ENCODE measurements around the gene CDC73. TPM values are rescaled to one million over a fixed set of nuclear protein-coding genes. Genes with fewer than 3 reads are reported as not detected.
"Not testable (repeated sequence)": the region's sequence is repeated elsewhere in the genome, so short reads cannot be mapped to it uniquely, and the experiment has no call there.

The CDC73 gene
- total RNA-seq, 1 experiment from 2014 or later, result 63.2 TPM

DNA sequence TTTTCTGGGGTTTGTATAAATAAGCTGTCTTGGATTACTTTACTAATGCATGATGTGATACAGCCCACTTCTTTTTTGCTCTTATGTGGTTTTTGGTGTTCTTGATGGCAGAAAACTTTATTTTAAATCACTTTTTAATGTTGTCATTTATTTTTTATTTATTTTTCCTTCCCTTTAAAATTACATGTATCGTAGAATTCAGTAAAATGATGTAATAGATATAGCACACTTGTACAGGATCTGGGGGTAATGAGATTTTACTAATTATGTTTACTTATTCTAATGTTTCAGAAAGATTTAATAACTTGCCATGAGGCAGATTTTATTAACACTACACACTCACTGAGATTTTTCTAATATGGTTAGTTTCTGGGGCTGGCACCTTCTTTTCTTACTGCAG, 65.3 kb downstream of the CDC73 start:
- no peak for DNase-seq (ENCODE audit: low read depth, low spot score)
- no peaks in the 10 kb centered on the region for H3K36me3 ChIP-seq (ENCODE audit: control insufficient read depth in 1 of 2, insufficient read depth in 2 of 2, low read length in 2 of 2)
- no peak for ATAC-seq
- no peak overlapping the region for H3K9ac ChIP-seq (ENCODE audit: low read length)
- ChIA-PET CTCF (interaction anchor here (0.6 kb wide), 1 partner anchor 99 kb away, joined by 5 read pairs; no protein-coding TSS in a partner anchor), POLR2A (no interaction called here), RAD21 (ENCODE audit: low non-redundant PET in 1 of 2, low total read pairs in 2 of 2, uncharacterized antibody in 2 of 2, unreplicated experiment in 2 of 2) (no interaction called here)
- H3K4me1 ChIP-seq (ENCODE audit: control insufficient read depth in 1 of 2, insufficient read depth in 2 of 2, low read length in 2 of 2), result no peaks in the 10 kb centered on the region
- TF ChIP-seq FOSL1 (IDR thresholded peaks at IDR 0.05; ENCODE audit: low read depth) (no peak), POLR2AphosphoS5 (IDR thresholded peaks at IDR 0.05; ENCODE audit: low read depth, low read length) (no peak), SRF (IDR thresholded peaks at IDR 0.05; ENCODE audit: low read depth) (no peak), EZH2phosphoT487 (IDR thresholded peaks at IDR 0.05; ENCODE audit: borderline replicate concordance) (no peak), POLR2A (IDR thresholded peaks at IDR 0.05; ENCODE audit: borderline replicate concordance, extremely low read depth, insufficient read depth, insufficient read length) (no peak), ZNF274 (IDR thresholded peaks at IDR 0.05; ENCODE audit: low read depth, low read length) (no peak)
- TF ChIP-seq, protein P1, sequence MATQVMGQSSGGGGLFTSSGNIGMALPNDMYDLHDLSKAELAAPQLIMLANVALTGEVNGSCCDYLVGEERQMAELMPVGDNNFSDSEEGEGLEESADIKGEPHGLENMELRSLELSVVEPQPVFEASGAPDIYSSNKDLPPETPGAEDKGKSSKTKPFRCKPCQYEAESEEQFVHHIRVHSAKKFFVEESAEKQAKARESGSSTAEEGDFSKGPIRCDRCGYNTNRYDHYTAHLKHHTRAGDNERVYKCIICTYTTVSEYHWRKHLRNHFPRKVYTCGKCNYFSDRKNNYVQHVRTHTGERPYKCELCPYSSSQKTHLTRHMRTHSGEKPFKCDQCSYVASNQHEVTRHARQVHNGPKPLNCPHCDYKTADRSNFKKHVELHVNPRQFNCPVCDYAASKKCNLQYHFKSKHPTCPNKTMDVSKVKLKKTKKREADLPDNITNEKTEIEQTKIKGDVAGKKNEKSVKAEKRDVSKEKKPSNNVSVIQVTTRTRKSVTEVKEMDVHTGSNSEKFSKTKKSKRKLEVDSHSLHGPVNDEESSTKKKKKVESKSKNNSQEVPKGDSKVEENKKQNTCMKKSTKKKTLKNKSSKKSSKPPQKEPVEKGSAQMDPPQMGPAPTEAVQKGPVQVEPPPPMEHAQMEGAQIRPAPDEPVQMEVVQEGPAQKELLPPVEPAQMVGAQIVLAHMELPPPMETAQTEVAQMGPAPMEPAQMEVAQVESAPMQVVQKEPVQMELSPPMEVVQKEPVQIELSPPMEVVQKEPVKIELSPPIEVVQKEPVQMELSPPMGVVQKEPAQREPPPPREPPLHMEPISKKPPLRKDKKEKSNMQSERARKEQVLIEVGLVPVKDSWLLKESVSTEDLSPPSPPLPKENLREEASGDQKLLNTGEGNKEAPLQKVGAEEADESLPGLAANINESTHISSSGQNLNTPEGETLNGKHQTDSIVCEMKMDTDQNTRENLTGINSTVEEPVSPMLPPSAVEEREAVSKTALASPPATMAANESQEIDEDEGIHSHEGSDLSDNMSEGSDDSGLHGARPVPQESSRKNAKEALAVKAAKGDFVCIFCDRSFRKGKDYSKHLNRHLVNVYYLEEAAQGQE (IDR thresholded peaks at IDR 0.05; ENCODE audit: low read depth), result no peak
- H3K4me3 ChIP-seq (replicated peaks in 1 of 2; ENCODE audit: low read depth in 1 of 2, low read length in 2 of 2), result no peak overlapping the region
- H3K9me2 ChIP-seq (ENCODE audit: insufficient read depth), result no peaks in the 10 kb centered on the region
- BruUV-seq (replicated peaks), result no TSS peak
- H3K27me3 ChIP-seq (ENCODE audit: insufficient read depth, low read length), result no peaks in the 10 kb centered on the region
- intact Hi-C loops (cut with micrococcal nuclease), result loop anchor here (10.0 kb wide), 1 partner anchor 568 kb away; no protein-coding TSS in a partner anchor
- H3K9me3 ChIP-seq (ENCODE audit: control insufficient read depth in 1 of 2, insufficient read depth in 1 of 2, low read depth in 1 of 2, low read length in 2 of 2), result no peaks in the 10 kb centered on the region
- no peak overlapping the region for H3K4me2 ChIP-seq (ENCODE audit: low read length)
- peaks cover 82% of the 10 kb centered on the region for H3K79me2 ChIP-seq (ENCODE audit: insufficient read depth, low read length)
- no peak overlapping the region for H2AFZ ChIP-seq (ENCODE audit: low read depth, low read length, poor library complexity, severe bottlenecking)
- H3K27ac ChIP-seq (ENCODE audit: low read depth, low read length), result no peak overlapping the region
- peaks cover 42% of the 10 kb centered on the region for H4K20me1 ChIP-seq (ENCODE audit: insufficient read depth)

DNA sequence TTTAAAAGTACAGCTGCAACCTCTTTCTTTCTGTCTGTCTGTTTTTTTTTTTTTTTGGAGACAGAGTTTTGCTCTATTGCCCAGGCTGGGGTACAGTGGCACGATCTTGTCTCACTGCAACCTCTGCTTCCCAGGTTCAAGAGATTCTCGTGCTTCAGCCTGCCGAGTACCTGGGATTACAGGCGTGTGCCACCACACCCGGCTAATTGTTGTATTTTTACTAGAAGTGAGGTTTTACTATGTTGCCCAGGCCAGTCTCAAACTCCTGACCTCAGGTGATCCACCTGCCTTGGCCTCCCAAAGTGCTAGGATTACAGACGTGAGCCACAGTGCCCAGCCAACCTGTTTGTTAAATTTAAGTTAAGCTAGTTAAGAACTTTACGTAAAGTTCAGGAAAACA, 67.1 kb downstream of the CDC73 start:
- H2AFZ ChIP-seq (ENCODE audit: low read depth, low read length, poor library complexity, severe bottlenecking); H3K9me2 ChIP-seq (ENCODE audit: insufficient read depth); RAD21 ChIA-PET (ENCODE audit: low non-redundant PET in 1 of 2, low total read pairs in 2 of 2, uncharacterized antibody in 2 of 2, unreplicated experiment in 2 of 2); H3K9ac ChIP-seq (ENCODE audit: low read length); ATAC-seq; H3K4me3 ChIP-seq (replicated peaks in 1 of 2; ENCODE audit: low read depth in 1 of 2, low read length in 2 of 2); H3K9me3 ChIP-seq (ENCODE audit: control insufficient read depth in 1 of 2, insufficient read depth in 1 of 2, low read depth in 1 of 2, low read length in 2 of 2); H3K4me2 ChIP-seq (ENCODE audit: low read length); POLR2A ChIA-PET; BruUV-seq (replicated peaks); H3K36me3 ChIP-seq (ENCODE audit: control insufficient read depth in 1 of 2, insufficient read depth in 2 of 2, low read length in 2 of 2); H3K4me1 ChIP-seq (ENCODE audit: control insufficient read depth in 1 of 2, insufficient read depth in 2 of 2, low read length in 2 of 2); H3K27me3 ChIP-seq (ENCODE audit: insufficient read depth, low read length); DNase-seq (ENCODE audit: low read depth, low spot score); H3K27ac ChIP-seq (ENCODE audit: low read depth, low read length): not testable (repeated sequence)
- Histone ChIP-seq H3K79me2 (ENCODE audit: insufficient read depth, low read length) (peaks cover 86% of the 10 kb centered on the region), H4K20me1 (ENCODE audit: insufficient read depth) (peaks cover 26% of the 10 kb centered on the region)
- CTCF ChIA-PET, result interaction anchor here (0.6 to 1.1 kb wide), 2 partner anchors 11 to 397 kb away, joined by 3 read pairs; no protein-coding TSS in a partner anchor
- intact Hi-C loops (cut with micrococcal nuclease), result loop anchor here (10.0 kb wide), 1 partner anchor 566 kb away; no protein-coding TSS in a partner anchor

Data from HCT116 (cell line).